HG03039 (cell line): Measurements from ENCODE around the gene CAMK2G.

Source experiments
- ATAC-seq: cut with Tn5 transposase; IDR thresholded peaks from one replicate; pipeline ENCODE4 v1.9.1; 2021; ENCODE audit warnings: mild to moderate bottlenecking, moderate library complexity; ENCODE audit not compliant: unreplicated experiment

The CAMK2G gene

DNA sequence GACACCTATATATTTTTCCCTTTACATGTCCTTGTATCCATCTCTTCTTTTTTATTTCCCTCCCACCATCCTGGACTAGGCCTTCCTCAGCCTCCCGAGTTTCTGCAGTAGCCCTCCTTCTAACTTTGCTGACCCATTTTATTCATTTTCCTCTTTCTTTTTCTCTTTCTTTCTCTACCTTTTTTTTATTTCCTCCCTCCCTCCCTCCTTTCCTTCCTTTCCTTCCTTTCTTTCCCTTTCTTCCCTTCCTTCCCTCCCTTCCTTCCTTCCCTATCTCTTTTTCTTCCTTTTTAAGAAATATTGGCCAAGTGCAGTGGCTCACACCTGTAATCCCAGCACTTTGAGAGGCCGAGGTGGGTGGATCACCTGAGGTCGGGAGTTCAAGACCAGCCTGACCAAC lies 9.7 kb upstream of the CAMK2G start:
- ATAC-seq: no peak

DNA sequence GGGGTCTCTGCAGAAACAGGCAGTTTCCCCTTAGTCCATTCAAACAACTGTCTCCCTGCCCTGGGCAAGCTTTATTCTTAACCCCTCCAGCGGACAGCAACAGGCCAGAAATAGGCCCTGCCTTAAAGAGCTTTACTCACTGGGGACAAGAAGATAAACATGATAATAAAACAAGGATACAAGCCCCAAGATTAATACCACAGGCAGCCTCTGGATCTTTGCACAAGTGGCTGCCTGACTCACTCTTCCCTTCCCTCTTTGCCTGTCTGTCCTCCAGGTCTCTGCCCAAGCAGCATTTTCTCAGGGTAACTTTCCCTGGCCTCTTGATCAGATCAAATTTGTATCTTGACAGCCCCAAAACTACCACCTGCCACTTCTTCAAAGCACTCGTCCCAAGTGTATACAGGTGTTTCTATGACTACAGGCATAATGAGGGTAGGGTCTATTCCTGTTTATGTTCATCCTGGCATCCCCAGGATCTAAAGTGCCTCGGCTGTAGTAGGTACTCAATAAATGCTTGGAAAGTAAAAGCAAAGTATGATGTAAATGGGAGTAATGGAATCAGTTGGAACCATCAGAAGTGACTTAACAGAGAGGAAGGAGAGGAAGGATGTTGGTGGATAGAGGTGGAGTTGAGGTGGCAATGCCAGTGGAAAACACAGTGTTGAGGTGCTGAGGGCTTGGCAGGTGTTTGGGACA lies 7.0 kb upstream of the CAMK2G start:
- ATAC-seq: no peak

DNA sequence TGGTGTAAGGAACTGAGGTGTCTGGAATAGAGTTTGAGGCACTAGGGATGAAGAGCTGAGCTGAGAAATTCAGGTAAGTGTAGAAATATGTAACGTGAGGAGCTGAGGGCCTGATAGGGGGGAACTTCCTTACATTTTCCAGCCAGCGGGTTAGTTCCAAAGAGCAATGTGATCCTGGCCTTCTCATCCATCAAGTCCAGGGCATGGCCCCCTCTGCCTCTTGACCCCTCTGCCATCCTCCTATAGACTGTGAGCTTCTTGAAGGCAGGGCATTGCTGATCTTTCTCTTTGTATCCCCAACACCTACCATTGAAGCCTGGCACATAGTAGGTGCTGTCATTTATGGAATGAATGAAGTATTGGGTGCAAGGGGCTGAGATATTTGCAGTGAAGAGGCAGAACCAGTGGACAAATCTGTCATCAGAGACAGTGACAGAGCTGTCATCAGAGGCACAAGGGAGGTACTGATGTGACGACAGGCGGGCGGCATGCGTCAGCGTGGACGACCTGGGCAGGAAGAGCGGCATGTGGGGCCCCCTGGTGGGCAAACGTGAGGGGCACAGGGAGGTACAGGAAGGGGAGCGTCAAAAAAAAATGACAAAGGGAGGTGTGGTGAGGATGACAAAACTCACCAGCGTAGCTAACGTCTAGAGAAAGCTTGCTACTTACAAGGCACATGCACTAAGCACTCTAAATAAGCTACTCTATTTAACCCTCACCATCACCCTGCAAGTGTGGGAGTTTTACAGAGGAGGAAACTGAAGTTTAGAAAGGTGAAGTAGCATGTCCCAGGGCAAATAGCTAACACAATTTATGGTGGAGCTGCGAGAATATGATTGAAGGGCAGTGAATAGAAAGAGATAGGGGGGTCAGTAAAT lies 5.2 kb upstream of the CAMK2G start:
- ATAC-seq: peak; percentile 79

DNA sequence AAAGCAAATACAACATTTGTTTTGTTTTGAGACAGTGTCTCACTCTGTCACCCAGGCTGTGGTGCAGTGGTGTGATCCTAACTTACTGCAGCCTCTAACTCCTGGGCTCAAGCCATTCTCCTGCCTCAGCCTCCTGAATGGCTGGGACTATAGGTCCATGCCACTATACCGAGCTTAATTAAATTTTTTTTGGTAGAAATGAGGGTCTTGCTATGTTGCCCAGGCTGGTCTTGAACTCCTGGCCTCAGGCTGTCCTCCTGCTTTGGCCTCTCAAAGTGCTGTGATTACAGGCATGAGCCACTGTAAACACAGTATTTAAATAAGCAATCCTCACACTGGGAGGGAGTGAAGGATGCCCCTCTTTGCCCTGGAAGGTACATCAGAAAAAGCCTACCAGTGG lies 4.0 kb upstream of the CAMK2G start:
- ATAC-seq: no peak

DNA sequence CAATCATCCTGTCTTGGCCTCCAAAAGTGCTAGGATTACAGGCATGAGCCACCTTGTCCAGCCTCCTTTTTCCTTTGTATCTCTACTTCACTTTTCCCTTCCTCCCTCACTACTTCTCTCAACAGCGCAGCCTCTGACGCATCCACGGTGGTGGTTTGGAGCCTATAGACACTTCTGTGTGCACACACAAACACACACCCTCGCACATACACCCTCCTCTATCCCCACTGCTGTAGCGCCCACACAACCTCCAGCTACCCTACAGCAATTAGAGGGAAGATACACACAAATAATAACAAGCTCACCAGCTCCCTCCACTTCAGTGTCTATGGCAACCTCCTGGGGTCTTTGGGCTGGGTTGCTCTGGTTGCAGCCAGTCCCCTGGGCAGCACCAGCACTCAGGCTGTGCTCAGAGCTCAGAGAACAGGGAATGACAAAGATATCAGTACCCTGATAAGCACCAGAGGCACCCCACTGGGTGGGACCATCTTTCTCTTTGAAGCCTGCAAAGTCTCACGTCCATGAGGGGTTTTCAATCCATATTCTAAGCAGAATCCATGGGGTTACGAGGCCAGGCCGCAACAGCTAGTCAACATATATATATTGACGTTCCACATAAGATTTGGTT lies 3.3 kb upstream of the CAMK2G start:
- ATAC-seq: no peak

DNA sequence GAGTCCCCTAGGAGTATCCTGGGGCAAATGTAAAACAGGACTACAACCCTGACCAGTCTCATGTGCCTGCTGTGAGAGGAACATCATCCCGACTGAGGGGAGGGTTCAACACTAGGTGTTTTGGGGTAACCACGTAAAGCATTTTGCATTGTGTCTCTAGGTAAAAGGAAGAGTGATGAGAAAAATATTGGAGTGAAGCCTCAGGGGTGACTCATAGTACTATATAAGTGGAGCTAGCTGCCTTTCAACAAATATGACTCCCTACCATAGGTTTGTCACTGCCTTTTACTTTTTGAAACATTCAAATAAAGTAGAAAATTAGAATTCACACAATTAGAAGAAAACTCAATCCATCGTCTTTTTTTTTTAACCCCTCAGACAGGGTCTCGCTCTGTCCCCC lies 2.6 kb upstream of the CAMK2G start:
- ATAC-seq: no peak

DNA sequence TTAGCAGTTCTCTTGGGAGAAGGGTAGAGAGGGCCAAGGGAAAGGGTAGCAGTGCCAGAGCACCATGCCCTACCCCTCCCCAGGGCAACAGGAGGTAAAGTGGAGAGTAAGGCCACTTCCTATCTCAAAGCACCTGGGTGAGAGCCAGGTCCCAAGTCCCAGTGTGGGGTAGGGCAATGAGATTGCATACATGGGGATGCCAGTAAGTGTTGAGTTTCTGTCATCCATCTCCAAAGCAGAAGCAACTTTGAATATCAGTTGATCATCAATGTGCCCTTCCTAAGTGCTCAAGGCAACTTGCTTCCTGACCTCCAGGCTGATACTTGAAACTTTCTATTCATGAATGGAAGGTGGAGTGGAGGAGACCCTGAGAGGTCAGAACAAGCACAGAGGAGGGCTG lies 2.2 kb upstream of the CAMK2G start:
- ATAC-seq: no peak

DNA sequence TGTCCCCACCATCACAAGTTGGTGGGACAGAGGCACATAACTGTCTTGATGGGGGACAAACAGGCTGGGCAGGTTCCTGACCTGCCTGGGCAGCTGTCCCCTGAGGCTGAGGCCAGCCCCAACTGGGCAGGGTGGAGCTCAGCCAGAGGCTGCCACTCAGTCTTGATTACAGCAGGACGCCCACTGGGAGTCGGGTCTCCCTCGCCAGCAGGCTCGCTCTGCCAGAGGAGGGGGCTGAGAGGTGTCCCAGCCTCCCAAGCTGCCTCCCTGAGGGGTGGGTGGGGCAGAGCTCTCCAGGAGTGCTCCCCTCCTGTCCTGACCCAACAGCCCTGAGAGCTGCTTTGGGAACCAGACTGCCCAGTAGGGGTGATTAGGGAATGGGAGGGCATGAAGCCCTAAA lies 1.8 kb upstream of the CAMK2G start:
- ATAC-seq: no peak

DNA sequence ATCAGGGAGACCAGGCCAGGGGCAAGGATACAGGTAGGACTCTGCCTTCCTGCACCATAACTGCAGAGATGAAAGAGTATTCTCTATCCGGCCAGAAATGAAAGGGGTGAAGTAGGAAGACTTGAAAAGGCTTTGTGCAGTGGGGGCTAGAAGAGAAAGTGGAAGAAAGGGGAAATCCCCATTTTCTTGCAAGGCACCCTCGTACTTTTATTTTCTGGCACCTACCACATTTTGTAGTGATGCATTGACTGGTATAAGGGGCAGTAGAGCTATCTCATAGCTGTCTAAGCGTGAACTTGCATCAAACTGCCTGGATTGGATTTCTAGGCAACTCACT lies 752 bp upstream of the CAMK2G start:
- peak; percentile 4 for ATAC-seq

DNA sequence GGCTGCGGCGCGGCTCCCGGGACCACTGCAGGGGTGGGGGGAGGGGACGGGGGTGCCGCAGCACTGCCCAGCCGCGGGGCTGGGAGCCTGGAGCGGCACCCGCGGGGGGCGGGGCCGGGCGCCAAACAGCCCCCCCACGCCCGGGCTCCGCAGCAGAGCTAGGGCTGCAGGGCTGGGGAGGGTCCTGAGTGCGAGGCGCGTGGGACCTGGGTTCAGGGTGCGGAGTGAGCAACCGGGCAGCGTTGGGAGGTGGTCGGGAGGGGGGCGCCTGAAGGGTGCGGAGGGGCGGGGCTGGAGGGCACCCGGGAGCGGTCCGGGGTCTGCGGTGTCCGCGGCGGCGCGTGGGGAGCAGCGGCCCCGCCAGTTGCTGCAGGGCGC lies 528 bp downstream of the CAMK2G start:
- no peak for ATAC-seq

DNA sequence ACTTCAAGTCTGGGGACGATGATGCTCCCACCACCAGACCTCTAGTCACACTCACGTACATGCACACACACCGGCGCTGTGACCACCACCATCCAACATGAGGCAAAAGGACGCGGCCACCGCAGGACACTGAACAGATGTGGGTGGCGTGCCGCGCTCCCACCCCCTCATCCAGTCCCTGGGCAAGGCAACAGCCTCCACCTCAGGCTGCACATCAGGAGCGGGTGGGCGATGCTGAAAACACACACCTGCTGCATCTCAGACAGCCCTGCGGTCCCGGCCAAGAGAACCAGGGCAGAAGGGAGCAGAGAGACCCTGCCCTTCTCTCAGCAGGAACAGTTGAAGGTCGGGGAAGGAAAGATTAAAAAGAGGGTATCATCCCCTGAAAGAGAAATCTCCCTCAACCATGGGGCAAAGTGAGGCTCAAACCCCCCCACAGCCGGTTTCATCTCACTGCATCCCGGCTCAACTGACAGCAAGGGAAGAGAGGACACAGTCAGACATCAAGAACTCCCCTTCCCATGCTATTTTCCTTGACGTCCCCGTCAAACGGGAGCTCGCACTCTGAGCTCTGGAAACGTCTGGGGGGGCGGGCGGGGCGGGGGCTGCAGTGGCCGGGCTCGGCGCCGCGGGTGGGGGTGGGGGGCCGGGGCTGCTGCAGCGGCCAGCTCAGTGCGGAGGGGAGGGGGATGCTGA lies 1.1 kb downstream of the CAMK2G start:
- ATAC-seq: no peak

DNA sequence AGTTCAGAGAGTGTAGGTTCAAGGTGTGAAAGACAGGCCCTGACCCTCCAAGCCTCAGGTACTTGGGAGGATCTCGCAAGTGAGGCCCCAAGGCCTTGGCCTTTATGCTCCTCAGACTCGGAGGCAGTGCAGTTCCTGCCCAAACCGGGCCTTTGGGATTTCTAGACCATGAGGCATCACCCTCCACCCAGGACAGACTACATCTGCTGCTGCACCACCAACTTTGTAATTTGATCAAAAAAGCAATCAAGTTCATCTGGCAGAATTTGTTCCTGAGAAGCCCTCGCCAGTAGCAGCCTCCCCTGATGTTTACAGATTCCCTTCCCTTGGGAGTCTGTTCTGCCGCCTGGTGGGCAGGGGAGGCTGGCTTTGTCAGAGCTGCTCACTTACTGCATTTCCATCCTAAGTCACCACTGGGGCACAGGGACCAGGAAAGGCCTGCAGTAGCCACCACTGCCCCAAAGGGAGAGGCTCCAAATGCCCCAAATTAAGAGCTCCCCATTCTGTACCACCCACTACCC lies 2.1 kb downstream of the CAMK2G start:
- ATAC-seq: no peak

DNA sequence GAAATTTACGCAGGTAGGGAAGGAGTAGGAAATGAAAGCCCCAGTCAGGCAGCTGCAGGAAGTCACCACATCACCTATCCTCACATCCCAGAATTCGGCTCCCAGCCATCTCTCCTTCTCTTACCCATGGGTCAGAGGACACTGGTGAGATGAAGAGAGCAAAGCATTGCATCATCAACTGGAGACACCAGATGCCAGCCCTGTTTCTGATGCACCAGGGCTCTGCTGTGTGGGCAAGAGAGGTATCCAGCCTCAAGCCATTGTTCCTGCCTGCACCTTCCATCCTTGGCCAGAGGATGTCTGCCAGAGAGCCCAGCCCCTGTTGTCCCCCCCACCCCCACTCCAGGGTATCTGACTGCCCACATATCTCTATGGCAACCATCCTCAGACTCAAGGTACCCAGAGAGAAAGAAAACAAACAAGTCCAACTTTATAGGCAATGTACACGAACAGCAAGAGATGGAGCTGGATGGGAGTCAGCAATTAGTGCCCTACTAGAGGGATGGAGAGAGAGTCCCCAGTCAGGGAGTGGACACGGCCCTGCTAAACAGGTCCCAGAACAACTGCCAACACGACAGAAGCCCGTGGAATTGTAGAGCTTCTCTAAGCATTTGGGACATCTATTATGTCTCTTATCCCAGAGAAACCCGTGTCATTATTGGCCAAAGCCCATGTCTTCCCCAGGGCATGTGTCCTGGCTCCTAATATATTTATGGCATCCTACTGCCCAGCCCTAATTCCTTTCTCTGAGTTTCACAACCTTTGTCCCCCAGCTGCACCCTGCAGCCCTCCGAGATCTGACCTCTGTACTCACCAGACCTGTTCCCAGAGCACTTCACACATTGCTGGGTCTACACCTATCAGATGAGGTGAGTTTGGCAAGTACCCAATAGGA lies 2.8 kb downstream of the CAMK2G start:
- no peak for ATAC-seq

DNA sequence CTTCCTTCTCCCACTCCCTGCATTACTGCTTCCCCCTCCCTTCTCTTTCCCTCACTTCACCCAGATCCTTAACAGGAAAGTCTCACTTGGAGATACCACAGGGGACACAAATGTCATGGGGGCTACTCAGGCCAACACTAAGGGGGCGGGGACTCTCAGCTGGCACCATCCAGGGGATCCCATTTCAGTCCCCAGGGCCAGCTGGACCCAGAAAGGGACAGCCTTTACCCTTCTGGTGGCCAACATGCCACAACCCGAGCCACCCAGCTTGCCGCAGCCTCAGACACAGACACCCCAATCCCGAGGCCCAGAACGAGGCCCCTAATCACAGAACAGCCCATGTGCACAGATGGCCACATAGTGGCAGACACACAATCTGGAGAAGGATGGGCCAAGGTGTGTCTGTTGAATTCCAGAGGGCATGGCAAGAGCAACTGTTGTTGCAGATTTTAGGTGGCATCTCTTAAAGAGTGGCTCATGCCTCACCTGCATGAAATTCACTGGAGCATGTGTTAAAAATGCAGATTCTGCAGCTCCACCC lies 5.6 kb downstream of the CAMK2G start:
- no peak for ATAC-seq

DNA sequence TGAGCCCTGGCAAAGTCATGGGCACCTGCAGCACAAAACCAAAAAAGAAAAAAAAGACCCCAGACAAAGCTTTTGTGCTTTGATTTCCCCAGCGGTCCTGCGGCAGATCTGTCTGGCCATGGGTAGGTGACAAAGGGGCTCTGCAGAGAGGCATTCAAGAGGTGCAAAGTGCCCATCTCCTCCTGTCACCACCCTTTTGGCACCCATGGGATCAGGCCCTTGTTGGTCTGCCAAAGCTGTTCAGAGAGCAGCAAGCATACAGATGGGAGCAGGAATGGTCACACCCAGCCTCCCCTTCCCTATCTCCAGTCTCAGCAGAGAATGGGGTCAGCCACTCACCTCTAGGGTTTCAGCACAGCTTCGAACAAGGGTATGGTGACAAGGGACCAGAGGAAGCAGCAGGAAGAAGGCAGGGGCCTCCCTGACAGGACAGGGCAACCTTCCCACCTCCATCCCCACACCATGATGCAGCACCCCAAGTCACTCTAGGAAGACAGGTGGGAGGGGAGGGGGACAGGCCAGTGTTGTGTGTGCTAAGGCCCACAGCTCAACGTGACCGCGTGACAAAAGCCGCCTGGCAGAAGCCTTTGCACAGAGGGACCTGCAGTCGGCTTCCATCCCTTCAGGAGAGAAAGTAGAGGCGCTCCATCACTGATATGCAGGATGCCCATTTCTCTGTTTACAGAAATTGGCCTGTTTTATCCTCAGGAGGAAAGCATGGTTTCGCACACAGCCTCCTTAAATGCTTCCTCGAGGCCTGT lies 6.3 kb downstream of the CAMK2G start:
- no peak for ATAC-seq

DNA sequence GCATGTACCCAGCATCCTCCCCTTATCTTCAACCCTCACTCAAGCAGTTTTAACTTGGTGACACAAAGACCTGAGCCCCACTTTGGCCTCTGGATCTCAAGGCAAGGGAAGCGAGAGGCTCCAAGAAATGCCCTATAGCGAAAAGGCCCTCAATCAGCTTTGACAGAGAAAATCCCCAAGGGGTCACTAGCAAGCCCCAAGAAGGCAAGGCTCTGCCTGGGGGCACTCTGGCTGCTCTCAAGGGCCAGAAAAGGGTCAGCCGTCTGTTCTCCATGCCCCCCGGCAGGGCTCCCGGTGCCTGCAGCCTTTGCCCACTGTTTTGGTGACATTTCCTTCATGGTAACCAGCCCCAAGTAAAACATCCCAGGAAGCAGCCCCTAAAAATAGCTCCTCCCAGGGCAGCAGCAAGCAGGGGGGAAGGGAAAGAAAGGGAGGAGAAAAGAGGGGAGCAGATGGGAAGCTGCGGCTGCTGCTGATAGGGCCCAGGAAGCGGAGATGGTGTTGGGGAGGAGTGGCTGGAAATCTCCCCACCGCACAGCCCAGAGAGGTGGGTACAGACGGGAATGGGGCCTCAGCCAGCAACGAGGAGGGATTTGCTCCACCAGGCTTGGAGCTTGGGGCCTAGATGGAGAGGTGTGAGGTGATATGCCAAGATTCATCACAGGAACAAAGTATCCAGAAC lies 7.1 kb downstream of the CAMK2G start:
- no peak for ATAC-seq

DNA sequence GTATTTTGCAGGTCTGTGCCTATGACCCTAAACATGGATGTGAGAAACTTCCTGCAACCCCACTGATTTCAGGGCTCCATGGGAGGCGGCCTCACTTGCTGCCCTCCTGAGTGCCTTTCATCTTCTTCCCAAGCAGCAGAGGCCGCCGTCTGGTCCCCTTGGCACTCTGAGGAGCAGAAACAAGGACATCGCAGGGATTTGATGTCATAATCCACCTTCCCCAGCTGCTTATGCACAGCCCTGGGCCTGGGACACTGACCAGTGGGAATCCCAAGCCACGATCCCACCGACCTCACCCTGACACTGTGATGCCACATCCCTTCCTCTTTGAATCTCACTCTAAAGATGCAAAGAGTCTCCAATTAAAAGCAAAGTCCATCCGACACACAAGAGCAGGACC lies 7.7 kb downstream of the CAMK2G start:
- no peak for ATAC-seq
